Myocyte (in vitro differentiated cells): ENCODE data around the gene C1QA. TPM values are rescaled to one million over a fixed set of nuclear protein-coding genes. Genes with fewer than 3 reads are reported as not detected.
"Not testable (repeated sequence)": the region's sequence is repeated elsewhere in the genome, so short reads cannot be mapped to it uniquely, and the experiment has no call there.

Experiments
- DNase-seq: peaks from one replicate; pipeline ENCODE4 v3.0.0-alpha.2; 2012; ENCODE audit warnings: low read depth
- microRNA-seq: library from miRNA; unstranded; fragments of <30 nt; microRNA quantifications from one replicate; pipeline ENCODE4, GENCODE V29; 2016
- total RNA-seq: library from RNA; depleted of rRNA; stranded (reverse); fragments of >200 nt; gene quantifications from 2 replicates; pipeline ENCODE4 v1.2.3, GENCODE V29; 2014

C1QA gene
- total RNA-seq, 1 donor from 2014 or later = not detected

DNA sequence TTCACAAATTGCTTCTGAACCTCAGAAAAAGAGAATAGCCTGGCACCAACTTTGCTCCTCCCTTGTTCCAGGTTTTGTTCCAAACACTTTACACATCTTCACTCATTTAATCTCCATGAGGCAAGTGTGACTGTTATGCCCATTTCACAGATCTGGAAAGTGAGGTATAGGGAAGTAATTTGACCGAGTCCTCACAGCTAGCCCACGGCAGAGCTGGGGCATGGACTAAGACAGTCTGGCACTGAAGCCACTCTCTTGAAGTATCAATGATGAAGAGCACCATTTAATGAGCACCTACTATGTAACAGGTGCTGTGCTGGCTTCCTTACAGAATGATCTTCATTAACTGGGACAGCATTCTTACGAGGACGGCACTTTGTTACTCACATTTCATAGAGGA lies 35.6 kb downstream of the C1QA start:
- DNase-seq = no peak

DNA sequence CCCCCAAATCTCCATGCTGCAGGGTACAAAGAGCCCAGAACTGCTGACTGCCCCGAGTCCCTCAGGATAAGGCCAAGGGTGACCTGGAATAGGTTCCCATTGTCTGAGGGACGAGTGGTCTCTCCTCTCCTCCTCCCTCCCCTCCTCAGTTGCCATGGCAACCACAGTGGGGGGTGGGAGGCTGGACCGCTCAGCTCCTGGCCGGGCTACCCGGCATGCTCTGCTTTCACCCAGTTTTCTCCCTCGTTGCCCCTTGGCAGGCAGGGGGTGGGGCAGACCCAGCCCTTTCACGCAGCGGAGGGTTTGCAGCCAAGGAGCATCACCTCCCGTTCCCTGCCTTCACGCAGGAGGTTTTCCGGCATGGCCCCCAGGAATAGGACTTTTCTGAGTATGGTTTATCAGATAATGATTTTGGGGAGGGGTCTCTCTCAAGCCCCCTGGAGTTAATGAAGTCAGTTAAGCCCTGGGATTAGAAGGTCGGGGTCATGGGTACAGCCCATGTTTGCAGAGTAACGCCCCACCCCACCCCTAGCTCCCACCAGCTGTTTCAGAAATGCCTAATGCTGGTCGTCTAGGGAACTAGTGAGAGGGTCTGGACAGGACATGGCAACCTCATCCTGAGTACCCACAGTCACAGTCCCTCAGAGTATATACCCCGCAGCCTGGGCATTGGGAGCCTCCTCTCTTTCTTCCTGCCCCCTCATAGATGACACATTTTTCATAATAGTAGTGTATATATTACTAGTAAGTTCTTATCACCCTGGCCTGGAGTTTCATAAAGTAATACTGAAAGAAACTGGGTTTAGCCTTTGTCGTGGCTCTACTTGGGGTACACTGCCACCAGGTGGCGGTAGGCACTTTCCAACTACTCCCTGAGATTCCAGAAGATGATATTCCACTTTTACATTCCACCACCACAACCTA lies 37.3 kb downstream of the C1QA start:
- peak; percentile 68 for DNase-seq

DNA sequence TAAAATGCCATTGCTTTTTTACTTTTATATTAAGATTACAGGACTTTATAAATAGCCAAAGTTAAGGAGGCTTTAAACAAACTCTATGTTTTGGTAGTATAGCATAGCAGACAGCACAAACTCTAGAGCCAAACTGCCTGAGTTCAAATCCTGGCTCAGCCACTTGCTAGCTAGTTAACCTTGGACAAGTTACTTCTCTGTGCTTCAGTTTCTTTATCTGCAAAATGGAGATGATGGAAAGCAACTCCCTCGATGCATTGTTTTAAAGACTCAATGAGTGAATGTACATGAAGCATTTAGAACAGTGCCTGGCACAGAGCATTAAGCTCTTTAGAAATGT lies 38.0 kb downstream of the C1QA start:
- DNase-seq = no peak

DNA sequence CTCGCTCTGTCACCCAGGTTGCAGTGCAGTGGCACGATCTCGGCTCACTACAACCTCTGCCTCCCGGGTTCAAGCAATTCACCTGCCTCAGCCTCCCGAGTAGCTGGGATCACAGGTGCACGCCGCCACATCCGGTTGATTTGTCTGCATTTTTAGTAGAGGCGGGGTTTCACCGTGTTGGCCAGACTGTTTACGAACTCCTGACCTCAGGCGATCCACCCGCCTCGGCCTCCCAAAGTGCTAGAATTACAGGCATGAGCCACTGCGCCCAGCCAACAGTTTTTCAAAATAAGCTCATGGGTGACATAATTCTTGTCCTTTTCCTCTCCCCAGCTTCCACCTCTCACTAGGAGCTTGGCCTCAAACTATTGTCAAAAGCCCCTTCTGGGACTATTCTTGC lies 39.7 kb downstream of the C1QA start:
- DNase-seq = not testable (repeated sequence)

DNA sequence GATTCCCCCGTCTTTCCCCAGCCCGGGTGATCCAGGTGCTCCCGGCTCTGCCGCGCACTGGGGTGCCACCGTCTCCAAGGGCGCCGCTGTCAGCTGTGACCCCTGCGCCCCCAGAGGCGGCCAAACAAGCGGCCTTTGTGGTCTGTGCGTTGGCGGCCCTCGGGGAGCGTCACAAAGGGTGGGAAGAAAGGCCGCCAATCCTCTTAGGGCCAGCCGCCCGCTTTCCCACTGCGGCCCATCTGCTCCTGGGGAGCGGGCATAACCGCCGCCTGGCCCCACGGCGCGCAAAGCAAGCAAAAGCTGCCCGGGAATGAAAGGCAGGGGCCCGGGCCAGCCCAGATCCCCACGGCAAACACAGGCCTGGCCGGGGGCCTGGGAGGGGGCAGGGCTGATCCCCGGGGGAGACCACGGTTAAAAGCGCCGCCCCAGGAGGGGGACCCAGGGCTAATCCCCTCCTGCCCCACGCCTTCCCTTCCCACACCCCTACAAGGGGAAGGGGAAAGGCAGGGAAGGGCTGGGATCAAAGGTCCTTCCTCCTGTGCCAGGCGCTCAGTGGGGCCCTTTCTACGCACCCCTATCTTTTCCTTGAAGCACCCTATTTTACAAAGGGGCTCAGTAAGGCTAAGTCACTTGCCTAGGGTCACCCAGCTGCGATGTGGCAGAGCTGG lies 40.6 kb downstream of the C1QA start:
- no peak for DNase-seq

DNA sequence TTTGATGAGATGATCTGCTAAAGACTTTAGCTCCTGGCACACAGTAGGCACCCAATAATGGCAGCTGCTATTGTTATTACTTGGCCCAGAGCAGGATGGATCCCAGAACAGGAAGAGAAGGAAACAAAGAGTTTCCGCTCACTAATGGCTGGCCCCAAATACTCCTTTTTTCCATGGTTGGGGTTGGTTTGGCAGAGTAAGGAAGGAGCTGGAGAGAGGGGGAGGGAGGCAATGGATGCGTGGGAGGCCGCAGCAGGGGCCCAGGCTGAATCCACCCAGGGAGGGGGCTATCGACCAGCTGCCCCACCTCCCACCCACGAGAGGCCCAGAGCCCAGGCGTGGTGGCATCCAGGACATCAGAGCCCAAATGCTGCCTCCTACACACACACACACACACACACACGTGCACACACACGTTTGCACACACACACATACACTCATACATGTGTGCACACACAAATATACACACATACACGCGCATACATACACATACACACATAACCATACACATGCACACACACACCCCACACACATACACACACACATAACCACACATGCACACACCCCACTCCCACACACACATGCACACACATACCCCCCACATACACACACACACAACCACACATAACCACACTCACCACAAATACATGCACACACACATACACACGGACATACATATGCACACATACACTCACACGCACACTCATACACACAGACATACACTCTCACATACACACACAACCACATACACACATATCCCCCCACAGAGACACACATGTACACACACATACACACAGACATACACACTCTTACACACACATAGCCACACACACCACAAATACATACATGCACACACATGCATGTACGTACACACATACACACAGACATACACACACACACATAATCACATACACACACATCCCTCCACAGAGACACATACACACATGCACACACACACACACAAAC lies 41.8 kb downstream of the C1QA start:
- no peak for DNase-seq

DNA sequence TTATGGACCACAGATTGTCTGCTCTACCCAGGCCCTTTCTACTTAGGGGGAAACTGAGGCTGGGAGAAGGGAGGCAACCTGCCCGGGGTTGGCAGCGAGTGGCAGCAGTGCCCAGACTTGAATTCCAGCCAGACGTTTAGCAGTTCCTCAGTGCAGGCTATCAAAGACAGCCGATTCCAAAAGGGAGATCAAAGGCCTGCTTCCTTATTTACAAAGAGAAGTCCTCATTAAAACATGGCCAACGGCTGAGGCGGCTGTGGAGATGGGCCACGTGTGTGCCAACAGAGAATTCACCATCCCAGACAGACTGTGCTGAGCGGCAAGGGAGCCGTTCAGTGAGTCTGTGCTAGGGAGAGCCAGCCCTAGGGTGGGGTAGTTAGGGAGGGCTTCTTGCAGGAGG lies 44.3 kb downstream of the C1QA start:
- no peak for DNase-seq

DNA sequence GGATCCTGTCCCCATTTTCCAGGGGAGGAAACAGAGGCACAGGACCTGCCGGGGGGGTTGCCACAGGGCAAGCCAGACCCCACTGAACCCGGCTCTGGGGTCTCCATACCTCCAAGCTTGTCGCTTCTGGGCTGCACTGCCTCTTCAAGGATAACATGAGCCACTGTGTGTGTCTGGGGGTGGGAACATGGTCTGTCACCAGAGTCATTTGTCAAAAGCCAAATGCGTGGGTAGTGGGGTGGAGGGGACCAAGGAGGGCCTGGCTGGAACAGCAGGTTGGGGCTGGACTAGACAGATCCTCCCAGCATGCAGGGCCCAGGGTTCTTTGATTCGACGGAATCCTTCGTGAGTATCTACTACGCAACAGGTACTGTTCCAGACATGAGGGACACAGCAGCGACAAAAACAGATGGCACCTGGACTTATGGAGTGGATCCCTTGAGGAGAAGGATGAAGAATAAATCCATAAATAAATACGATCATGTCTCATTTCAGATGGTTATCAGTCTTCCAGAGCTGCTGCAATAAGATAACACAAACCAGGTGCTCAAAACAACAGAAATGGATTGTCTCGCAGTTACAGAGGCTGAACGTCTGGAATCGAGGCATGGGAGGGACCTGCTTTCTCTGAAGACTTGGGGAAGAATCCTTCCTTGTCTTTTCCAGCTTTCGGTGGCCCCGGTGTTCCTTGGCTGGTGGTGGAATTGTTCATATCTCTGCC lies 45.3 kb downstream of the C1QA start:
- no peak for DNase-seq

DNA sequence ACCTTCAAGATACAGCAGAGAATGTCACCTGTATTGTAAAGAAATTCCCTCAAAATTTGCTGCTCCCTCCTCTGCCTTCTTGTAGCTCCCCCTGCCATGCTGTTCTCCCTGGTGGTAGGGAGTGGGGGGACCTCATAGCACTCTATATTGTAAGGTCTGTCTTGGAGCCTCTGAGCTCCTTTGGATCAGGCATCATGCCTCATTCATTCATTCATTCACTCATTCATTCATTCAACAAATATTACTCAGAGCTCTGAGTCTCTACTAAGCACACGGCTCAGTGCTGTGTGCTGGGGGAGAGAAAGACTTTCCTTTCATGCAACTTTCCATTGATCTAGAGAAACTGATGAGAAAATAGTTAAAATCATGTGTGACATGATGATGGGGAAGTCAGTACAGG lies 47.1 kb downstream of the C1QA start:
- no peak for DNase-seq

DNA sequence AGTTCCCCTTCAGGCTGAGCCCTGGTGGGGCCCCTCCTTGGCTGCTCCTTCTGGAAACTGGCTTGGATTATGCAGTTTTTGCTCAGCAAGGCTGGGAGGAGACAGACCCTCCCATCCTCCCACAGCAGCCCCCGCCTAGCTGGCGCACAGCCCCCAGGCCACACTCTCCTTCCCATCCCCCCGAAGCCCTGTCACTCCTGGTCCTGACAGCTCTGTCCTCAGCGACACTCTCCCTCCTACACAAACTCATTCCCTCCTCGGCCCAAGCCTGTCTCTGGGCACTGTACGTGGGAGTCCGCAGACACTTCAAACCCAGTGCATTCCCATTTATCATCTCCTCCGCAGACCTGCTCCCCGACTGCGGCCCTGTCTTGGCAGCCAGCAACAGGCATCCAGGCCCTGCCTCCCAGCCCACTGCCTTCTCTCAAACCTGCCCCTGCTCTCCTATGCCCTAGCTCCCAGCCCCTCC lies 49.2 kb downstream of the C1QA start:
- DNase-seq = no peak

DNA sequence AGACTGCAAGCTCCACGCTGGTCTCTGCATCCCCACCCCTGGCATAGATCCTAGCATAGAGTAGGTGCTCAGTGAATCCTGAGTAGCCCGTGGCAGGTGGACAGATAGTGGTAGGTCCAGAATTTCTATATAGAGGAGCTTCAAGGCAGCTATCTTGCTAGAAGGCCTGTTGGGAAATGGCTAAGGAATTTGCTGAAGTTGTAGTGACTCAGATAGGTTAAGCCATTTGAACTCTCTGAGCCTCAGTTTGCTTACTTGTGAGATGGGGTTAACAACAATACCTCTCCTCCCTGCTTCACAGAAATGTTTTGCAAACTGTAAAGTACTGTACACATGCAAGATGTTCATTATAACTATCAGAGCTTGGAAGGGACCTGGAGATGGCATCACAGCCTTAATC lies 50.8 kb downstream of the C1QA start:
- DNase-seq = no peak

DNA sequence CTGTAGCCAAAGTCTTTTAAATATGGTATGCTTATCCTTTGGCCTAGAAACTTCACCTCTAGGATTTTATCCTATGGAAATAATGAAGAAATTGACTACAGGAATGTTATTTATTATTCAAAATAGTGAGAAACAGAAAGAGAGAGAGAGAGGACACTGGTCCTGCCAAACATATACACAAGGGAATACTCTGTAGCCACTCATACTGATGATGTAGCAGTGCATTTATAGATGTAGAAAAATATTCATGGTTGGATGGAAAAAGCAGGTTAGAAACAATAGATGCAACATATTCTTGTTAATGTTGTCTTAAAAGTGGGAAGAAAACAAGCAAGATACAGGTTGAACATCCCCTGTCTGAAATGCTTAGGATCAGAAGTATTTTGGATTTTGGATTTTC lies 52.0 kb downstream of the C1QA start:
- no peak for DNase-seq

Small RNA genes lying within 50 kb of the gene (microRNA-seq; reads per million reads assigned to microRNA genes)
- not detected for gene MIR6127

Other genes starting within 250 kb of the C1QA start
- gene ZBTB40, start 184.8 kb upstream of the C1QA start, total RNA-seq = 19.0 and 19.9 TPM in 2 replicates
- not detected in 2 replicates for gene EPHA8, start 73.1 kb upstream of the C1QA start, total RNA-seq
- not detected in 2 replicates for gene C1QC, start 7.0 kb downstream of the C1QA start, total RNA-seq
- not detected in 2 replicates for gene C1QB, start 16.6 kb downstream of the C1QA start, total RNA-seq
- gene EPHB2, start 74.2 kb downstream of the C1QA start, total RNA-seq = 4.2 and 9.5 TPM in 2 replicates